HepG2 (cell line): ENCODE measurements around the gene HIC1. TPM values are rescaled to one million over a fixed set of nuclear protein-coding genes. Genes with fewer than 3 reads are reported as not detected.
A peak's percentile ranks its signal among the peaks of the same experiment; 100 is the strongest.

Source experiments
- AKAP8 ChIP-seq: sonication (generic); formaldehyde crosslinking; IDR thresholded peaks from 2 replicates; pipeline ENCODE4 v1.5.1; 2020; ENCODE audit warnings: mild to moderate bottlenecking, missing genetic modification reagents
- CBX2 ChIP-seq, 2 experiments: fragments of 200-600 bp in 1 of 2; sonication (generic); formaldehyde crosslinking in 1 of 2; IDR thresholded peaks; 2 replicates each; pipeline versions ENCODE4 v1.7.0 to v1.8.1; 2018 to 2022; ENCODE audit warnings: low read depth in 2 of 2, low read length in 1 of 2, mild to moderate bottlenecking in 1 of 2, missing genetic modification reagents in 1 of 2
- CHD4 ChIP-seq: fragments of 200-600 bp; sonication (generic); IDR thresholded peaks from 2 replicates; pipeline ENCODE4 v1.7.0; 2017; ENCODE audit warnings: mild to moderate bottlenecking, low read length, borderline replicate concordance
- HOXA9 ChIP-seq: sonication (generic); formaldehyde crosslinking; IDR thresholded peaks from 2 replicates; pipeline ENCODE4 v1.8.1; 2022; ENCODE audit warnings: missing genetic modification reagents, mild to moderate bottlenecking, moderate library complexity, borderline replicate concordance
- IKZF5 ChIP-seq: IDR thresholded peaks from 2 replicates; pipeline ENCODE4 v1.6.1; 2018; ENCODE audit warnings: missing genetic modification reagents, mild to moderate bottlenecking, missing compliant biosample characterization
- NBN ChIP-seq: fragments of 450-650 bp; conservative IDR thresholded peaks from 2 replicates; pipeline ENCODE4 v1.6.1; 2017
- NCOA1 ChIP-seq: sonication (generic); formaldehyde crosslinking; IDR thresholded peaks from 2 replicates; pipeline ENCODE4 v1.9.0; 2021; ENCODE audit warnings: missing genetic modification reagents
- NFKBIZ ChIP-seq: IDR thresholded peaks from 2 replicates; pipeline ENCODE4 v1.6.1; 2018; ENCODE audit warnings: missing genetic modification reagents, missing compliant biosample characterization
- NR2F6 ChIP-seq, 2 experiments: IDR thresholded peaks; 2 replicates each; pipeline ENCODE4 v1.6.1; 2016; ENCODE audit warnings: antibody characterized with exemption in 1 of 2, mild to moderate bottlenecking in 1 of 2
- PLRG1 ChIP-seq: fragments of 450-650 bp; conservative IDR thresholded peaks from 2 replicates; pipeline ENCODE4 v1.6.1; 2016
- RBAK ChIP-seq: sonication (generic); formaldehyde crosslinking; IDR thresholded peaks from 2 replicates; pipeline ENCODE4 v1.5.1; 2020; ENCODE audit warnings: mild to moderate bottlenecking, missing genetic modification reagents
- SALL2 ChIP-seq: sonication (generic); formaldehyde crosslinking; IDR thresholded peaks from 2 replicates; pipeline ENCODE4 v1.8.1; 2023; ENCODE audit warnings: mild to moderate bottlenecking, missing genetic modification reagents, inconsistent platforms
- SIX1 ChIP-seq: sonication (generic); formaldehyde crosslinking; IDR thresholded peaks from 2 replicates; pipeline ENCODE4 v1.4.0; 2020; ENCODE audit warnings: missing genetic modification reagents, borderline replicate concordance
- SNAPC5 ChIP-seq: sonication (generic); formaldehyde crosslinking; IDR thresholded peaks from 2 replicates; pipeline ENCODE4 v1.8.1; 2023; ENCODE audit warnings: mild to moderate bottlenecking, missing genetic modification reagents, borderline replicate concordance
- SOX5 ChIP-seq: IDR thresholded peaks from 2 replicates; pipeline ENCODE4 v1.6.1; 2016; ENCODE audit warnings: borderline replicate concordance
- SOX6 ChIP-seq, 2 experiments: fragments of 450-650 bp in 1 of 2; sonication (generic) in 1 of 2; formaldehyde crosslinking in 1 of 2; IDR thresholded peaks; 2 replicates each; pipeline versions ENCODE4 v1.4.0 to v1.6.1; 2017 to 2020; ENCODE audit warnings: antibody characterized with exemption in 1 of 2, mild to moderate bottlenecking in 1 of 2, missing genetic modification reagents in 1 of 2
- ZBTB43 ChIP-seq: sonication (generic); formaldehyde crosslinking; conservative IDR thresholded peaks from 2 replicates; pipeline ENCODE4 v1.4.0; 2020; ENCODE audit warnings: missing genetic modification reagents
- ZFP41 ChIP-seq: sonication (generic); formaldehyde crosslinking; IDR thresholded peaks from 2 replicates; pipeline ENCODE4 v1.4.0; 2020; ENCODE audit warnings: mild to moderate bottlenecking, missing genetic modification reagents, borderline replicate concordance
- ZKSCAN5 ChIP-seq: sonication (generic); formaldehyde crosslinking; IDR thresholded peaks from 2 replicates; pipeline ENCODE4 v1.5.1; 2020; ENCODE audit warnings: mild to moderate bottlenecking, missing genetic modification reagents
- ZNF280D ChIP-seq: sonication (generic); formaldehyde crosslinking; IDR thresholded peaks from 2 replicates; pipeline ENCODE4 v1.5.1; 2020; ENCODE audit warnings: mild to moderate bottlenecking, missing genetic modification reagents
- ZNF781 ChIP-seq: sonication (generic); formaldehyde crosslinking; IDR thresholded peaks from 2 replicates; pipeline ENCODE4 v1.5.1; 2020; ENCODE audit warnings: borderline replicate concordance, mild to moderate bottlenecking, missing genetic modification reagents; ENCODE audit errors: not compliant biosample characterization
- polyA plus RNA-seq, 8 experiments: library from polyadenylated mRNA; depleted of rRNA in 3 of 8; stranded (reverse) in 7 of 8; unstranded in 1 of 8; fragments of >200 nt; fragmentation: Illumina TruSeq in 4 of 8; extraction: Trizol in 4 of 8; gene quantifications; 2 replicates each; pipeline versions ENCODE4 v1.2.1 to v1.2.3, GENCODE V29; 2011 to 2016; ENCODE audit warnings: low read depth in 4 of 8, missing spikeins in 1 of 8, mixed read lengths in 1 of 8; ENCODE audit not compliant: insufficient read depth in 1 of 8
- total RNA-seq, 5 experiments: library from RNA; depleted of rRNA; stranded (reverse); fragments of >200 nt; fragmentation: Illumina TruSeq; extraction: Trizol; gene quantifications; 2 replicates each; pipeline ENCODE4 v1.2.3, GENCODE V29; 2016; ENCODE audit warnings: low read depth in 1 of 5
- TF ChIP-seq, protein P1 (sequence below): sonication (generic); formaldehyde crosslinking; conservative IDR thresholded peaks from 2 replicates; pipeline ENCODE4 v1.4.0; 2020; ENCODE audit warnings: missing genetic modification reagents

Gene HIC1
- total and polyA plus RNA-seq, 2 of the 13 experiments (the other 11 are each of a cell fraction or from before 2014, with no cell fraction given), result 0.04 to 0.31 TPM

- TF ChIP-seq ZNF280D (no peak), AKAP8 (no peak), ZNF781 (CRISPR knock-in tag) (peak; percentile 19), RBAK (no peak), HOXA9 (CRISPR knock-in tag) (peak; percentile 75; the same call in 1 of the 2 replicates), IKZF5 (CRISPR knock-in tag) (peak; percentile 76; the same call in 1 of the 2 replicates), SOX6 (IDR thresholded peaks at IDR 0.05) (no peak), SOX6 (CRISPR knock-in tag; IDR thresholded peaks at IDR 0.05) (peak; percentile 56; the same call in 1 of the 2 replicates), NR2F6 (IDR thresholded peaks at IDR 0.05) (no peak), NR2F6 (CRISPR knock-in tag; IDR thresholded peaks at IDR 0.05) (0 out of 2 replicates have a peak, but pooled peaks have one; percentile 31), SOX5 (CRISPR knock-in tag) (peak; percentile 49; the same call in 1 of the 2 replicates), ZKSCAN5 (CRISPR knock-in tag) (no peak), ZFP41 (CRISPR knock-in tag) (no peak), ZBTB43 (CRISPR knock-in tag) (no peak), SNAPC5 (0 out of 2 replicates have a peak, but pooled peaks have one; percentile 60), CHD4 (no peak), NCOA1 (CRISPR knock-in tag) (no peak), CBX2 (IDR thresholded peaks at IDR 0.05; ENCODE audit: low read depth, low read length) (no peak), CBX2 (CRISPR knock-in tag; IDR thresholded peaks at IDR 0.05; ENCODE audit: low read depth) (no peak), SALL2 (CRISPR knock-in tag) (peak; percentile 83; the same call in 1 of the 2 replicates), SIX1 (CRISPR knock-in tag) (no peak), NFKBIZ (CRISPR knock-in tag) (0 out of 2 replicates have a peak, but pooled peaks have one; percentile 64), NBN (no peak), PLRG1 (no peak)
- TF ChIP-seq, protein P1, sequence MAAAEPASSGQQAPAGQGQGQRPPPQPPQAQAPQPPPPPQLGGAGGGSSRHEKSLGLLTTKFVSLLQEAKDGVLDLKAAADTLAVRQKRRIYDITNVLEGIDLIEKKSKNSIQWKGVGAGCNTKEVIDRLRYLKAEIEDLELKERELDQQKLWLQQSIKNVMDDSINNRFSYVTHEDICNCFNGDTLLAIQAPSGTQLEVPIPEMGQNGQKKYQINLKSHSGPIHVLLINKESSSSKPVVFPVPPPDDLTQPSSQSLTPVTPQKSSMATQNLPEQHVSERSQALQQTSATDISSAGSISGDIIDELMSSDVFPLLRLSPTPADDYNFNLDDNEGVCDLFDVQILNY (CRISPR knock-in tag), result 0 out of 2 replicates have a peak, but pooled peaks have one; percentile 23
These were observed 24.8 kb upstream of the HIC1 start, which contains the start of gene DPH1 (continued) for GRCh38 chr17:2029911-2030778.
